RWPE2 (cell line): ENCODE measurements around the gene EEF1A1.
A peak's percentile ranks its signal among the peaks of the same experiment; 100 is the strongest.
"Not testable (repeated sequence)": the region's sequence is repeated elsewhere in the genome, so short reads cannot be mapped to it uniquely, and the experiment has no call there.

Experiments
- ATAC-seq: fragments of 200-7000 bp; cut with Tn5 transposase; 3 replicates; pipeline ENCODE4 v1.9.1; 2021; ENCODE audit warnings: low read depth
- DNase-seq: peaks from one replicate; pipeline ENCODE4 v3.0.0-alpha.2; 2020; ENCODE audit warnings: low spot score
- H3K27ac ChIP-seq: fragments of 450-650 bp; 2 replicates; pipeline ENCODE4 v1.5.1; 2017; ENCODE audit warnings: mild to moderate bottlenecking; ENCODE audit not compliant: poor library complexity, severe bottlenecking
- H3K27me3 ChIP-seq: fragments of 250-450 bp; sonication (Bioruptor Pico); 2 replicates; pipeline ENCODE4 v1.5.1; 2021; ENCODE audit warnings: mild to moderate bottlenecking, moderate library complexity; ENCODE audit not compliant: insufficient read depth, poor library complexity, severe bottlenecking
- H3K36me3 ChIP-seq: fragments of 250-450 bp; sonication (Bioruptor Pico); 2 replicates; pipeline ENCODE4 v1.5.1; 2020; ENCODE audit warnings: low read depth, mild to moderate bottlenecking, moderate library complexity
- H3K4me1 ChIP-seq: fragments of 250-450 bp; sonication (Bioruptor Pico); 2 replicates; pipeline ENCODE4 v1.5.1; 2021; ENCODE audit warnings: mild to moderate bottlenecking, moderate library complexity; ENCODE audit not compliant: insufficient read depth, poor library complexity, severe bottlenecking
- H3K4me3 ChIP-seq: fragments of 250-450 bp; sonication (Bioruptor Pico); 2 replicates; pipeline ENCODE4 v1.5.1; 2021; ENCODE audit warnings: mild to moderate bottlenecking, moderate library complexity; ENCODE audit not compliant: severe bottlenecking
- H3K9me3 ChIP-seq: fragments of 250-450 bp; sonication (Bioruptor Pico); 2 replicates; pipeline ENCODE4 v1.5.1; 2021; ENCODE audit warnings: mild to moderate bottlenecking, moderate library complexity; ENCODE audit not compliant: severe bottlenecking
- CTCF ChIP-seq: fragments of 450-650 bp; IDR thresholded peaks from one replicate; pipeline ENCODE4 v1.5.1; 2017; ENCODE audit warnings: mild to moderate bottlenecking, moderate library complexity; ENCODE audit not compliant: poor library complexity, severe bottlenecking

EEF1A1 gene

GRCh38 chr6:73520688-73521350 lies at the start of gene EEF1A1:
TSS of gene EEF1A1 (minus strand) at chr6:73521032. CDS start at chr6:73520026, 1,006 bp downstream.
- H3K36me3 ChIP-seq, result peaks cover 50% of the 10 kb centered on the region

GRCh38 chr6:73569121-73569520 lies 48.3 kb upstream of the EEF1A1 start:
- Histone ChIP-seq H3K9me3 (no peaks in the 10 kb centered on the region), H3K36me3 (no peaks in the 10 kb centered on the region), H3K27me3 (no peaks in the 10 kb centered on the region), H3K4me3 (no peak overlapping the region), H3K27ac (no peak overlapping the region), H3K4me1 (no peaks in the 10 kb centered on the region)
- no peak for TF ChIP-seq CTCF
- DNase-seq (no peak), ATAC-seq (no peak)

More at GRCh38 chr6:73520688-73521350, at the start of gene EEF1A1:
- DNase-seq (peak; percentile 99), ATAC-seq (peak; percentile 68)
- Histone ChIP-seq H3K27ac (peak within 1 kb of the TSS; percentile 97), H3K4me3 (peak within 1 kb of the TSS; percentile 90), H3K4me1 (peaks cover 5% of the 10 kb centered on the region), H3K27me3 (no peaks in the 10 kb centered on the region), H3K9me3 (no peaks in the 10 kb centered on the region)
- TF ChIP-seq CTCF, result no peak

GRCh38 chr6:73566954-73567591 lies 46.2 kb upstream of the EEF1A1 start:
- no peaks in the 10 kb centered on the region for H3K27me3 ChIP-seq
- H3K4me1 ChIP-seq, result no peaks in the 10 kb centered on the region
- ATAC-seq, result no peak
- H3K27ac ChIP-seq, result no peak overlapping the region
- no peak overlapping the region for H3K4me3 ChIP-seq
- no peaks in the 10 kb centered on the region for H3K36me3 ChIP-seq
- TF ChIP-seq CTCF, result no peak
- no peak for DNase-seq
- H3K9me3 ChIP-seq, result no peaks in the 10 kb centered on the region

- DNase-seq, H3K4me1 ChIP-seq, H3K4me3 ChIP-seq, H3K9me3 ChIP-seq, H3K27ac ChIP-seq, H3K36me3 ChIP-seq, ATAC-seq, H3K27me3 ChIP-seq: not testable (repeated sequence)
Measured at GRCh38 chr6:73566486-73566871, 45.6 kb upstream of the EEF1A1 start.

- no peak; the same call in 2 of the 3 replicates for ATAC-seq
- TF ChIP-seq CTCF, result no peak
- H3K36me3 ChIP-seq, result no peaks in the 10 kb centered on the region
- H3K9me3 ChIP-seq, result no peaks in the 10 kb centered on the region
- DNase-seq, result no peak
- no peak overlapping the region for H3K27ac ChIP-seq
- no peaks in the 10 kb centered on the region for H3K4me1 ChIP-seq
- H3K4me3 ChIP-seq, result no peak overlapping the region
- H3K27me3 ChIP-seq, result no peaks in the 10 kb centered on the region
Measured at GRCh38 chr6:73565767-73566485, 45.1 kb upstream of the EEF1A1 start.
